RPMI8226 (cell line): ENCODE results near the gene SLC35F4.
A peak's percentile ranks its signal among the peaks of the same experiment; 100 is the strongest.
"Not testable (repeated sequence)": the region's sequence is repeated elsewhere in the genome, so short reads cannot be mapped to it uniquely, and the experiment has no call there.

Source experiments
- DNase-seq: peaks from one replicate; pipeline ENCODE4 v3.0.0-alpha.2; 2015

The SLC35F4 gene

DNA sequence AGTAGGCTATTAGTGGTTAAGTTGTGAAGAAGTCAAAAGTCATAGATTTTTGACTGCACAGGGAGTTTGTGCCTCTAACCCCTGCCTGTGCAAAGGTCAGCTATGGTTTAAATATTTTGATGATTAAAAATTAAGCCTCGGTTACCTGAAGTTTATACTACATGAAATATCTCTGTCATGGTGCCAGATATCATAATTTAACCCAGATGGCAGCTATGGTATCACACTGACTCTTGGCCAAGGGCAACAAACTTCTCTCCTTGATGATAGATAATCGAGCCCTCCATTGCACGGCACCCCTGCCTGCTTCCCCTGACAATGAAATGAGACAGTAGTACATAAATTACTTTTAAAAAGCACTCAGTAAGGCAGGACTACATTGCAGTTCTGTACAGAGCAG is 80.8 kb downstream of the SLC35F4 start:
- no peak for DNase-seq

DNA sequence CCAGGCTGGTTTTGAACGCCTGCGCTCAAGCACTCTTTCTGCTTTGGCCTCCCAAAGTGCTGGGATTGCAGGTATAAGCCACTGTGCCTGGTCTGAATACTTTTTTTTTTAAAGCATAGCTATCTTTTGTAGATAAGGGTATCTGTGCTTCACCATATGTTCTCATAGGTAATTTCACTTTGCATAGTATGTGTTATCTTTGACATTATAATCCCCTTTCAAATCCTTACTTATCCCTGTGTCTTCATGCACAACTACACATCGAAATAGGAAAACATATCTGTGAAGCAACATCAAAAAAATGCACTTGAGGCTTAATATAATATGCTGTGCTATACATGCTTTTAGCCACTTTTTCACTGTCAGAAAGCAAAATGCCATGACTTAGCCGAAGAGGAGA is 94.1 kb downstream of the SLC35F4 start:
- DNase-seq: no peak

DNA sequence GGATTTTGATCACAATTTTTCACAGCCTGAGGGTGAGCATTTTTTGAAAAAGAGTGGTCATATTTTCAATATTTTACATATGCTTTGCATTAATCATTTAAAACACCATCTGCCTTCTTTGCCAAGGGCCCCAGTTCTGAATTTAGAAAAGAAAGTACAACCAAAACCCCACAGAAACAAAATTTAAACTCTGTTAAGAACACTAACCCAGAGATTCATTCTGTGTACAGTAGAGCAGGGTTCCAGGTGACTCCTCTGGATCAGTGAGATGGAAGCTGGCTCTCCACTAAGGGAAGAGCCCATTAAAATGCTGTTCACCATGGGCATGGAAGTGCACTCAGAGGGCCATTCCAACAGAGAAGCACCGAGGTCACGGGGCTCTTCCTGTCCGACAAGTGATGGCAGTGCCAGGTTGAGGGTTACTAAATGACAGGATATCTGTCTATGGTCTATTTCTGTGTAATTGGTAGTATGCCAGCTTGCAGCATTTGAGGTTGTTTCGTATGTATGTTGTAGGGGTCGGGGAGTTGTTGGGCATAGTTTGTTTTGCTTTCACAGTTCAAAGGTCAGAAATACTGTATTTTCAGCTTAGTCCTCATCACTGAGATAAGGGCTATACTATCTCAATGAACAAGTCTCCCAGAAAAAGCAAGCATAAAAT is 95.9 kb downstream of the SLC35F4 start:
- DNase-seq: no peak

- no peak for DNase-seq
Observed at GRCh38 chr14:57761800-57762199, 104.1 kb downstream of the SLC35F4 start.

- no peak for DNase-seq
Observed at GRCh38 chr14:57760896-57761295, 105.0 kb downstream of the SLC35F4 start.

DNA sequence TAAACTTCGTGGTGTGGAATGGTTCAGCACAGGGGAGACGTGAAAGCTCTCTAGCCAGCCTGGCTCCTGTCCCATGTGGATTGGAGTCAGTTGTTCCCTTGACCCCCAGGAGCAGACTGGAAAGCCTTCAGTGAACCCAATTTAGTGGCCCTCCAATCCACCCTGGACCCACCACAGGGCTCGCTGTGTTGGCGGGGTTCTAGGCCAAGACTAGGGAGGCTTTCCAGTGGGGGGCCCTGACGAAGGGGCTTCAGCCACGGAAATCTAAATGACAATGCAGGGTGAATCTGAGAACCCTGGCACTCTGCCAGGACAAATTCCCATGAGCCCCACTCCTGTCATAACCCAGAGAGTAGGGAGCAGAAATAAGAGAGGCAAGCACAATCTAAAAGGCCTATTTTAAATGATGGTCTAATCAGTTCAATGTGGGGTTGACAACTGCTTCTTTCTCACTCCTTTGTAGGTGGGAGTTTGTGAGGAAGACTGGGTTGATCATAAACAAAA is 110.8 kb downstream of the SLC35F4 start:
- no peak for DNase-seq

- DNase-seq: no peak
Observed at GRCh38 chr14:57754527-57754926, 111.4 kb downstream of the SLC35F4 start.

DNA sequence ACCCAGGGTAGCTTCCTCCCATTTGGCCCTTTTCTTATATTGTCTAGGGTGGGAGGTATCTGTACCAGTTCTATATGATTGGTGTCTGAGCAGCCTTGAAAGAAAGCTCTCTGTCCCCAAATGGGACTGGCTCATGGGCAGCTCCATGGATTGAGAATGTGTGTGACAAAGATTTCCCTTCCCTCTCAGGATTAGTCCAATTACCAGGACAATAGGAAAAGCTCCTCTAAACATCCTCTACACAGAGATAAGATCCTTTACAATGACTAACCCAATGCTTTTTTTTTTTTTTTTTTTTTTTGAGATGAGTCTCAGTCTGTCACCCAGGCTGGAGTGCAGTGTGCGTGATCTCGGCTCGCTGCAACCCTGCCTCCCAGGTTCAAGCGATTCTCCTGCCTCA is 112.1 kb downstream of the SLC35F4 start:
- DNase-seq: no peak

GRCh38 chr14:57752142-57752695 is 113.7 kb downstream of the SLC35F4 start:
- DNase-seq: not testable (repeated sequence)

DNA sequence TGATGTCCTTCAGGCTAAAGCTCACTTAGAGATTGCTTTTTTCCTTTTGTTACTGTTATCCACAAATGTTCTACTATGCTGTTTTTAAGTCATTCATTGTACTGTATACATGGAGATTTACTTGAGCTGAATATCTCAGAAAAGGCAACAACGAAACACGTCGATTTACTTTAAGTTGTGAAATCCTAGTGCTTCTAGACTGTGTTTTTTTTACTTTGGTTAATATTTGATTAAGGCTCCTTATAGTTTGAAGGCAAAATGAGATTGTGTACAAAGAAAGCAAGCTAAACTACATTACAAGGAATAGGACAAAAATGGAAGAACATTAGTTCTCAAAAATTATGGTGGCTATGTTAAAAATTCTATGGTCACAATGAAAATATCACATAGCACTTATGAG is 114.5 kb downstream of the SLC35F4 start:
- no peak for DNase-seq

GRCh38 chr14:57749267-57749666 is 116.6 kb downstream of the SLC35F4 start:
- DNase-seq: no peak

GRCh38 chr14:57748279-57748678 is 117.6 kb downstream of the SLC35F4 start:
- DNase-seq: no peak

GRCh38 chr14:57747036-57747435 is 118.9 kb downstream of the SLC35F4 start:
- DNase-seq: no peak

GRCh38 chr14:57746563-57746962 is 119.3 kb downstream of the SLC35F4 start:
- DNase-seq: no peak

DNA sequence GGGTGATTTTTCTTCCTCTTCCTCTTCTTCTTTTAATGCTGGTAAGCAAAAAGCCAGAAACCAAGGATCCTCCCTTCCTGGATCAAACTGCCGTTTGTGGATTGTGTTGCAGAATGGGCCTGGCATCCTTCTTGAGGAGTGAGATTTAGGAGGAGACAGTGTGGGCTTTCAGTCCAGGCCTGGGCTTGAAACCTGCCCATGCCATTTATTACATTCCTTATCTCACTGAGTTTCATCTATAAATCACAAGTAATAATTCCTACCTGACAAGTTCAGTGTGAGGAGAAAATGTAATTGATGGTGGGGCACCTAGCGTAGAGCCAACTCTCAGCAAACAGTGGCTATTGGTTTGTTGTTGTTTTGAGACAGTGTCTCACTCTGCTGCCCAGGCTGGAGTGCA is 126.4 kb downstream of the SLC35F4 start:
- DNase-seq: no peak

DNA sequence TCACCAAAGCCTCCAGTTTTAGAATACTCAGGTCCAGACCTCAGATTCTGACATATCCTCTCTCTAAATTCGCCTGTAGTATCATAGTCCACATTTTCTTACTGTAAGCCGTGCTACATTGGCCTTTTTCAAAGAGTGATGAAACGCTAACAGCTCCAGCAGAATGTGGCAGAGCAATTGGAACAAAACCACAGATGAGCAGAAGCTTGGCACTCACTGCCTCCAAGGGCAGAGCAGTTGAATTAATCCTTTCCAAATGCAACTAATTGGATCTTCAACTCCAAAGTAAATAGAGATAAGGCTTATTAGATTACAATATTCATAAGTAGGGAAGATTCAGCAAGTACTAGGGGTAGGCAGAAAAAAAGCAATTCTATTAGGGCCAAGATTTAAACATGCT is 128.3 kb downstream of the SLC35F4 start:
- no peak for DNase-seq

DNA sequence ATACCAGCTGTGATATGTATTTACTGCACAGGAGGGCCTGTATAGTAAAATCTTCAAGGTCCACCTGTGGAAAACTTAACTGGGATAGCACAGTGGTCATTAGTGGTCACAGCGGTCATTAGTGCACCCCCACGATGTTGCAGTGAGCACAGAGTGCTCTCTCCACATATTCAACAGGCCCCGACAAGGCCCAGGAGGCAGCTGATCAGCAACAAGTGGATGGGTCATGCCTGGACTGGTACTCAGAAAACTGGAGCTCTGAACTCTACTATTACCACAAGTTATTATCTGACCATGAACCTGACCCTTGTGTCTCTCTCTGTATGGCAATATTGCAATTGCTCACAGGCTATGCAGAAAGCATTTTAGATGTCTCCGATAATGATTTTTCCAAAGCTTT is 129.5 kb downstream of the SLC35F4 start:
- DNase-seq: no peak

DNA sequence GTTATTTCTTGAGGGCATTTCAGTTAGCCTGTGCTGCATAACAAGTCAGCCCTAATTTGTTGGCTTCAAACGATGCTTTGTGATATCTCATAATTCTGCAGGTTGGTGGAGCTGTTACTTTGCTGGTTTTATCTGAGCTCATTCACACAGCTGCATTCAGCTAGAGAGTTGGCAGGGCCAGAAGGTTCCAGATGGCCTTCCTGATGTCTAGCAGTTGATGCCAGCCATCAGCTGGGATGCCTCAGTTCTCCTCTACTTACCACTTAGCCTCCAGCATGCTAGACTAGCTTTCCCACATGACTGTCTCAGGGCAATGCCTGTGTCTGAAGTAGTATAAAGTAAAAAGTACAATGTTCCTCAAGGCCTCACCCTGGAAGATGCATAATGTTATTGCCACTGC is 130.6 kb downstream of the SLC35F4 start:
- DNase-seq: no peak

GRCh38 chr14:57732463-57733285 is 133.2 kb downstream of the SLC35F4 start:
- DNase-seq: peak; percentile 30

- no peak for DNase-seq
Observed at GRCh38 chr14:57729208-57730187, 136.4 kb downstream of the SLC35F4 start.

GRCh38 chr14:57725399-57726077 is 140.4 kb downstream of the SLC35F4 start:
- no peak for DNase-seq

DNA sequence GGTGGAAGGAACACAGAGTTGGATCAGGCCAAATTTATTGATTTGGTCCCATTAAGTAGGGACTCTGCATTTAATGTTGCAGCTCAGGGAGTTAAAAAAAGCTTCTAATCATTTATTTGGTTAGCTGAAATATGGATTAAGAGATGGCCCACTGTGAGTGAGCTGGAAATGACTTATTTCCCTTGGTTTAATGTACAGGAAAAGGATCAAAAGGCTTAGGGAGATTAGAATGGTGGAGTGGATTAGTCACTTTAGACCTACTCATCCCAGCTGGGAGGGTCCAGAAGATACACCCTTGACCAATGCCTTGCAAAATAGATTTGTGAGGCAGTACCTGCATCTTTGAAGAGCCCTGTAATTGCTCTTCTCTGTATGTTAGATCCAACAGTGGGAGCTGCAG is 143.8 kb downstream of the SLC35F4 start:
- not testable (repeated sequence) for DNase-seq
